ENCODE results near the gene JAGN1.

GRCh38 chr3:9916346-9916733 lies 25.9 kb downstream of the JAGN1 start:
- TF ChIP-seq CTCF (conservative IDR thresholded peaks at IDR 0.05 in 1 of 2, IDR thresholded peaks at IDR 0.05 in 1 of 2; ENCODE audit: extremely low read depth in 1 of 2, insufficient read depth in 1 of 2, low read depth in 1 of 2, low read length in 2 of 2) (no peak), EZH2 (IDR thresholded peaks at IDR 0.05; ENCODE audit: borderline replicate concordance, low read length) (no peak)

All from mammary epithelial cell (primary cell).